Kidney epithelial cell (primary cell): ENCODE results near the gene RAI1. TPM values are rescaled to one million over a fixed set of nuclear protein-coding genes. Genes with fewer than 3 reads are reported as not detected.
A peak's percentile ranks its signal among the peaks of the same experiment; 100 is the strongest.

Experiments
- DNase-seq: peaks from one replicate; pipeline ENCODE4 v3.0.0-alpha.2; 2010; ENCODE audit warnings: low read depth
- H3K27me3 ChIP-seq: 2 replicates; pipeline ENCODE4 v1.6.0; 2011; ENCODE audit warnings: low read length; ENCODE audit not compliant: control insufficient read depth, insufficient read depth
- H3K36me3 ChIP-seq: 2 replicates; pipeline ENCODE4 v1.5.1; 2011; ENCODE audit warnings: low read length; ENCODE audit not compliant: control insufficient read depth, insufficient read depth
- H3K4me3 ChIP-seq: 2 replicates; pipeline ENCODE4 v1.5.1; 2011; ENCODE audit warnings: low read depth, mild to moderate bottlenecking, control low read depth, low read length
- CTCF ChIP-seq: IDR thresholded peaks from 2 replicates; pipeline ENCODE4 v1.5.1; 2011; ENCODE audit warnings: mild to moderate bottlenecking, moderate library complexity, low read length, control low read depth, inconsistent platforms; ENCODE audit not compliant: insufficient read depth, poor library complexity, severe bottlenecking
- total RNA-seq: library from RNA; depleted of rRNA; stranded (reverse); fragments of >200 nt; gene quantifications from 2 replicates; pipeline ENCODE4 v1.2.3, GENCODE V29; 2015

The RAI1 gene
- total RNA-seq, 1 donor from 2014 or later = 31.3 TPM

- TF ChIP-seq CTCF = no peak
- peaks cover 2% of the 10 kb centered on the region for H3K36me3 ChIP-seq
- H3K4me3 ChIP-seq = no peak overlapping the region
- DNase-seq = no peak
- no peaks in the 10 kb centered on the region for H3K27me3 ChIP-seq
Observed at GRCh38 chr17:17789828-17790636, 108.8 kb downstream of the RAI1 start.

GRCh38 chr17:17790637-17791464 lies 109.6 kb downstream of the RAI1 start:
- no peak for DNase-seq
- TF ChIP-seq CTCF = no peak
- H3K27me3 ChIP-seq = no peaks in the 10 kb centered on the region
- no peak overlapping the region for H3K4me3 ChIP-seq
- peaks cover 2% of the 10 kb centered on the region for H3K36me3 ChIP-seq

GRCh38 chr17:17792037-17792550 lies 110.8 kb downstream of the RAI1 start:
- no peak for TF ChIP-seq CTCF
- peaks cover 2% of the 10 kb centered on the region for H3K36me3 ChIP-seq
- DNase-seq = no peak

GRCh38 chr17:17792551-17793377 lies 111.5 kb downstream of the RAI1 start:
- H3K36me3 ChIP-seq = peaks cover 2% of the 10 kb centered on the region
- H3K27me3 ChIP-seq = no peaks in the 10 kb centered on the region
- peak; percentile 63 for DNase-seq
- no peak for TF ChIP-seq CTCF
- no peak overlapping the region for H3K4me3 ChIP-seq

More at GRCh38 chr17:17792037-17792550, 110.8 kb downstream of the RAI1 start:
- no peak overlapping the region for H3K4me3 ChIP-seq
- H3K27me3 ChIP-seq = no peaks in the 10 kb centered on the region

- H3K4me3 ChIP-seq = no peak overlapping the region
- no peak for TF ChIP-seq CTCF
- DNase-seq = no peak
- H3K27me3 ChIP-seq = no peaks in the 10 kb centered on the region
- H3K36me3 ChIP-seq = peaks cover 2% of the 10 kb centered on the region
Observed at GRCh38 chr17:17793378-17794214, 112.3 kb downstream of the RAI1 start.
